HL-60/S4 (cell line): Measurements from ENCODE around the gene FBXW8.
"Not testable (repeated sequence)": the region's sequence is repeated elsewhere in the genome, so short reads cannot be mapped to it uniquely, and the experiment has no call there.

Source experiments
- in situ Hi-C: fragments of 300-500 bp; cut with MboI; formaldehyde crosslinking; loops from 2 replicates; pipeline ENCODE4 v1.14.3; 2022; ENCODE audit warnings: low sequenced_read_pairs

Gene FBXW8

GRCh38 chr12:117050060-117050459, 139.3 kb downstream of the FBXW8 start:
- in situ Hi-C loops, result no loop called here

GRCh38 chr12:117051380-117051779, 140.6 kb downstream of the FBXW8 start:
- in situ Hi-C loops, result no loop called here

GRCh38 chr12:117052386-117053049, 141.8 kb downstream of the FBXW8 start:
- in situ Hi-C loops, result no loop called here

GRCh38 chr12:117053050-117053400, 142.3 kb downstream of the FBXW8 start:
- in situ Hi-C loops, result no loop called here

- in situ Hi-C loops, result no loop called here
Observed at GRCh38 chr12:117053597-117054201, 142.9 kb downstream of the FBXW8 start.

GRCh38 chr12:117054279-117054678, 143.5 kb downstream of the FBXW8 start:
- in situ Hi-C loops, result no loop called here

GRCh38 chr12:117057626-117058025, 146.9 kb downstream of the FBXW8 start:
- in situ Hi-C loops, result not testable (repeated sequence)

DNA sequence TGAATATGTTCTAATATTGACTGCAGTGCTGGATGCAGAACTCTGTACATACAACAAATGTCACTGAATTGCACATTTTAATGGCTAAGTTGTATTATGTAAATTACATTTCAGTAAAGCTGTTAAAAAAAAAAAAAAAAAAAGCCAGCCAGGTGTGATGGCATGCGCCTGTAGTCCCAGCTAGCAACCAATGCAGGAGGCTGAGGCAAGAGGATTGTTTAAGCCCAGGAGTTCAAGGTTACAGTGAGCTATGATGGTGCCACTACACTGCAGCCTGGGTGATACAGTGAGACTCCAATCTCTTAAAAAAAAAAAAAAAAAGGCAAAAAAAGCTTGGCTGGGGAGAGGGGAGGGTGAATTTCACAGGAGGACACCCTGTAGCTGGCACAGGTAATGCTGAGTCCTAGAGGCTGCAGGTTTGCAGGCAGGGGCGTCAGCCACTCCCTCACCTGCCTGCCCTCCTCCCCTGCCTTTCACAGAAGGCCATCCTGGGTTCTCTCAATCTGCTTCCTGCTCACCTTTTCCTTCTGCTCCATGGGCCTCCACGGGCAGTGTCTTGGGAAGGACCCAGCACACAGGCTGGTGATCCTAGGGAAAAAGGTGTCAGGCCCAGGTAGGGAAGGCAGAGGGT, 147.8 kb downstream of the FBXW8 start:
- in situ Hi-C loops, result no loop called here

DNA sequence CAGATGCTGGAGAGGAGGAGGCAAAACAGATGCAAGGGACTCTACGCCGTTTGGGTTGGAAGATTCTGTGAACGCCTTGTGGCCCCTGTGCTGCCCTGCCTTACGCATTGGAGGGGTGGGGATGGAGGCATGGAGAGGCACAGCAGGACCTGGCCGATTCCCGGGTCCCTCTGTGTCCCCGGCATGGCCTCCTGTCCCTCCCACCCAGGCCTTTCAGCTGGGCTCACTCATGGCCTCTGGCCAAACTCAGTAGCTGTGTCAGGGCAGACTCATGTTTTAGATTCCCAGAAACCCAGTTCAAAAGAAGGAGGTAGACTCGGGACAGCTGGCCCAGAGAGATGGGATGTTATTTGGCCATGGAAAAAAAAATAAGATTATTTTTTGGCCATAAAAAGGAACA, 148.4 kb downstream of the FBXW8 start:
- in situ Hi-C loops, result no loop called here

DNA sequence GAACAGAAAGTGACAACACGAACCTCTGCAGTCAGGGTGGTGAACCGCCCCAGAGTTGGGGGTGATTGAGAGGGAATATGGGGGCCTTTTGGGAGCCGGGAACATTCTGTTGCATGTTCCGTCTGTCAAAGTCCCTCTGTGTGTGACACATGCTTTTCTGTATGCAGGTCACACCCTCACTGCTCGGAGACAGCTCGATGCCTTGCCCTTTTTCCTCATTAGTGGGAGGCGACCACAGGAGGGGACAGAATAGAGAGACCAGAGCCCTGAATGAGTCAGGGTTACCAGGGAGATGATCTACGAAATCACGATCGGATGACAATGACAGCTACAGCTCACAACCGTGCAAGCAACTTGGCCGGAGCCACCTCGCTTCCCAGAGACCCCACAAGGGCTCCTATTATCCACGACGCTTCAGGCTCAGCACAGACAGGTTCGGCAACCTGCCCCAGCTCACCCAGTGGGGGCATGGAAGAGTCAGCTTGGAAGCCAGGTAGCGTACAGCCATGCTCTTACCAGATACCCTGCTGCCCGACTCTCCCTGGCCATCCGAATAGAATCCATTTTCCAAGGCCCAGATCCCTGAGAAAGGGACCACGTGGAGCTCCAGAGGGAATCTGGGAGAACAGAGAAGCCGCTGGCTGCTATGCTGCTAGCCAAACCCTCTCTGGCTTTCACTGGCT, 149.6 kb downstream of the FBXW8 start:
- in situ Hi-C loops, result no loop called here

- in situ Hi-C loops, result no loop called here
Observed at GRCh38 chr12:117060929-117061305, 150.2 kb downstream of the FBXW8 start.

DNA sequence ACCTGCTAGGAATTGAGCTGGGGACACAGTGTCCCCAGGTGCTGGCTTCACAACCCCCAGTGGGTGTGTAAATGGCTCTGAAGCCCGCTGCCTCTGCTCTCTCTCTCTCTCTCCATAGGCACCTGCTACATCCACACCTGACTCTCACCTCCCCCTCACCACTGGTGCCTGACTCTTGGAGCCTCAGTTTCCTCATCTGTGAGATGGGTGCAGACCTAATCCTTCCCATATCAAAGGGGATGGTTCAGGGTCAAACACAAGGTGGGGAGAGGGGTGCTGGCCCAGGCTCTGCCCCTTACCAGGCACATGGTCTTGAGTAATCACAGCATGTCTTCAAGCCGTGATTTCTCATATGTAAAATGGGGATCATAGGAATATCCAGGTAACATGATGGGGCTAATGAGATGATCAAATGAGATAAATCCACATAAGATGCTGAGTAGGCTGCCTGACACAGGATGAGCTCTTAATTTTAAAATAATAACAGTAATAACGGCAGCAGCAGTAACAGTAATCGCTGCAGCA, 150.9 kb downstream of the FBXW8 start:
- in situ Hi-C loops, result no loop called here

GRCh38 chr12:117063162-117063911, 152.6 kb downstream of the FBXW8 start:
- in situ Hi-C loops, result no loop called here

- in situ Hi-C loops, result no loop called here
Observed at GRCh38 chr12:117064049-117064448, 153.3 kb downstream of the FBXW8 start.

GRCh38 chr12:117064596-117064995, 153.8 kb downstream of the FBXW8 start:
- in situ Hi-C loops, result no loop called here

GRCh38 chr12:117067016-117067415, 156.3 kb downstream of the FBXW8 start:
- in situ Hi-C loops, result no loop called here

GRCh38 chr12:117067638-117068037, 156.9 kb downstream of the FBXW8 start:
- in situ Hi-C loops, result no loop called here

GRCh38 chr12:117068492-117068891, 157.7 kb downstream of the FBXW8 start:
- in situ Hi-C loops, result no loop called here

GRCh38 chr12:117069101-117069797, 158.5 kb downstream of the FBXW8 start:
- in situ Hi-C loops, result no loop called here
